Suppressor macrophage (primary cell): ENCODE measurements around the gene OR2T33.
"Not testable (repeated sequence)": the region's sequence is repeated elsewhere in the genome, so short reads cannot be mapped to it uniquely, and the experiment has no call there.

ENCODE experiments used
- DNase-seq, 4 experiments: peaks; one replicate each; pipeline ENCODE4 v3.0.0-alpha.2; 2020 to 2022
- total RNA-seq, 17 experiments: gene quantifications; one replicate each; lab custom pipeline; 2026; ENCODE audit warnings: mixed read lengths in 6 of 17, inconsistent platforms in 3 of 17; lab: John Stamatoyannopoulos, UW

Gene OR2T33
- 0 to 1.1 (median 0) reads per million in 17 experiments for total RNA-seq

- DNase-seq, result no peak
These were observed at the start of gene OR2T33 for GRCh38 chr1:248277876-248278275. Gene OR2T33, minus strand, starts transcription at chr1:248277976. Its CDS starts 4,162 bp downstream, at chr1:248273814.

DNA sequence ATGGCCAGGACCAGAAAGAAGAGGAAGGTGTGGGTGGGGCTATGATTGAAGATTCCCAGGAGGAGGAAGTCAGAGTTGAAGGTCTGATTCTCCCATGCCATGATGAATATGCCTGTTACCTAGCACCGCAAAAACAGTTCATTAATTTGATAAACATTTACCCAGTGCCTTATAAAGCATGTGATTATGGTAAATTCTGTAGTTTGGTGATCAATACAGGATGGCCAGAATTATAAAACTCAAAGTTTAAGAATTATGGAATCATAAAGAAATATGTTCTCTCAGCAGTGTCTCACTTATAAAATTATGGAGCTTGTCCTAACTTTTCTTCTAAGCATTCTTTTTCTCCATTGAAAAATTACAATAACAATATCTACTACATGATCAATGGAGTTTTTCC, 46.7 kb upstream of the OR2T33 start, which contains the start of gene OR2M7:
Gene OR2M7 (minus strand): TSS at position 101 of the 400 bp plus-strand sequence. CDS start 0 bp downstream, at position 101.
- DNase-seq, result no peak

- DNase-seq, result no peak
These were observed 39.0 kb upstream of the OR2T33 start for GRCh38 chr1:248316796-248317195.

DNA sequence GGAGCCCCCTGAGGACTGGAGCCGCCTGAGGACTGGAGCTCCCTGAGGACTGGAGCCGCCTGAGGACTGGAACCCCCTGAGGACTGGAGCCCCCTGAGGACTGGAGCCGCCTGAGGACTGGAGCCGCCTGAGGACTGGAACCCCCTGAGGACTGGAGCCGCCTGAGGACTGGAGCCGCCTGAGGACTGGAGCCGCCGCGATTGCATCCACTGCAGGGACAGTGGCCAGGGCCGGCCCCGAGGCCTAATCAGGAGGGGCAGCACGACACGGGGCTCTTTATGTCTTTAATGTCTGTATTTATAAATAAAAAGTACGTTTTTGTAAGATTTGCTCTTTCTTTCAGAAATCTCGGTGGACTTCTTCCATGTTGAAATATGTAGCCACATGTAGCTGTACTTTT, 29.0 kb upstream of the OR2T33 start:
- DNase-seq, result not testable (repeated sequence)

DNA sequence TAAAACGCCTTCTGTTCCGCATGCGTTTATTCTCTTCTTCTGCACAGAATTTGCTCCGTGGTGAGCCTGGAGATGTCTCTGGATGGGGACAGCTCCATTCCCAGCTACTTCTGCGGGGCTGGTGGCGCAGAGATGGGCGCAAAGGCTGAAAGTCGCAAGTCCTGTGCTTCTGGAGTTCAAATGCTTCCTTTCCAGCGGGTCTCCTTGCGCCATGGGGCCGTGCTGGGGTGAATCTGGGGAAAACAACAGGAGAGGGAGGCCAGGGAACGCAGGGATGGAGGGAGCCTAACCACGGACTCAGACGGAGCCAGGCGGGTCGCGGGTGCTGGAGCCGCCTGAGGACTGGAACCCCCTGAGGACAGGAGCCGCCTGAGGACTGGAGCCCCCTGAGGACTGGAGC, 28.3 kb upstream of the OR2T33 start:
- DNase-seq, result no peak

DNA sequence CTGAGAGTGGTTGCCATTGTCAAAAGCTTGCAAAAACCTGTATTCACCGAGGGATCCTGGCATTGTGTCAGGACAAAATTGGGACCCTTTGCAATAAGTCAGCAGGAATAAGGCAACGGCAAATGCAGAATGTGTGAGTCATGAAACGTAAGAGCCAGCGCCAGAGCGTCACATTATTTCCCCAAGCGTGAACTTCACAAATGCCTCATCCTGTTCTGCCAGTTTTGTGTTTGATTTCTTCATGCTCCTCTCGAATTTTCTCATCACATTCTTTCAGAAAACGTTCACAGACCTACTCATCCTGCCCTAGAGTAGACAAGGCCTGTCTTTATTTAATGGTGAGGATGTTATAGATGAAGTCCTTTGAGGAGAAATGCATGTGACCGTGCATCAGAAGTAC, 27.9 kb upstream of the OR2T33 start:
- not testable (repeated sequence) for DNase-seq

- DNase-seq, result no peak
These were observed 25.5 kb upstream of the OR2T33 start, which contains the start of gene OR2T12 for GRCh38 chr1:248303324-248303723. Gene OR2T12, minus strand, starts transcription at chr1:248303424. Its CDS starts 7,846 bp downstream, at chr1:248295578.

GRCh38 chr1:248288391-248288790, 10.6 kb upstream of the OR2T33 start:
- DNase-seq, result peak in 2 of 4 experiments; percentile 24 to 25

GRCh38 chr1:248273225-248273624, 4.6 kb downstream of the OR2T33 start:
- not testable (repeated sequence) for DNase-seq

DNA sequence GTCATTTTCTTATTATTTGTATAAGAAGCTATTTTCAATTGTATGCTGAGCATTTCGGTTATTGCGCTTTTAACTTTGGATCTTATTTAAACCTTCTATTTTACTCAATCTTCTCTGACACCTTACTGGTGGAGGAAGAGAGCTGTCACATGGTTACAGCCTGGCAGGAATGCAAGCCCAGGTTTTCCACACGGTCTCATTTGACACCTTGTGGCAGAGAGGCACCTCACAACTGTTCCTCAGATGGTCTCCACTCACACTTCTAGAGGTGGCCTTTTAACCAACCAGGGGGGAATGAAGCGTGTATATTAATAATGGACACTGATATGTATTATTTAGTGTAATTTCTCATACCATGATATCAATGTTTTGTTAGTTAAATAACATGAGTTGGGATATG, 9.6 kb downstream of the OR2T33 start:
- no peak for DNase-seq

- DNase-seq, result not testable (repeated sequence)
These were observed 18.5 kb downstream of the OR2T33 start for GRCh38 chr1:248259309-248259708.

- DNase-seq, result peak; percentile 45 to 77 (median 66)
These were observed 34.6 kb downstream of the OR2T33 start for GRCh38 chr1:248243204-248243603.

- no peak for DNase-seq
These were observed 38.3 kb downstream of the OR2T33 start for GRCh38 chr1:248239478-248239877.

DNA sequence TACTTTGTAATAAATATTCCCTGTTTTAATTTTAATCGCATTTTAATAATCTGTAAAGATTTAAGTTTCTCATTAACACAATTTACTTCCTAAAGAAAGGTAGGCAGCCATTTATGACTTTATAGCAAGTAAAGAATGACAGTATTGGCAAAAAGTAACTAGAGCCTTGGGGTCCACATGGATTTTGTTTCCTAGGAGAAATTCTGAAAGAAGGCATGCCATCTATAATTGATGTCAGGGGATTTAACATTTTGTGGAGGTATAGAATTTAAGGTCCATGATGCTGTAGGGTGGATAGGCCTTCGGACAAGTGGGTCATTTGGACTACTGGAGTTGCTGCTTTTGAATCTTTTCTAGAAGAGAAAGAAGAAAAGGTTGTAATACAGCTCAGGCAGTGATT, 46.7 kb downstream of the OR2T33 start, which contains the start of gene OR2M4:
Gene OR2M4 (plus strand): TSS at position 301 of the 400 bp plus-strand sequence. CDS start 7,512 bp downstream, outside the sequence.
- DNase-seq, result no peak

- no peak for DNase-seq
These were observed 48.3 kb downstream of the OR2T33 start for GRCh38 chr1:248229360-248229908.

GRCh38 chr1:248225537-248225936, 52.2 kb downstream of the OR2T33 start:
- no peak for DNase-seq
